ENCODE data around the gene ACOX1.
A peak's percentile ranks its signal among the peaks of the same experiment; 100 is the strongest.

ACOX1 gene

GRCh38 chr17:75908201-75908600 is 70.8 kb downstream of the ACOX1 start:
- DNase-seq (ENCODE audit: low read depth) = no peak

- DNase-seq (ENCODE audit: low read depth) = no peak
Measured at GRCh38 chr17:75906143-75906884, 72.7 kb downstream of the ACOX1 start.

DNA sequence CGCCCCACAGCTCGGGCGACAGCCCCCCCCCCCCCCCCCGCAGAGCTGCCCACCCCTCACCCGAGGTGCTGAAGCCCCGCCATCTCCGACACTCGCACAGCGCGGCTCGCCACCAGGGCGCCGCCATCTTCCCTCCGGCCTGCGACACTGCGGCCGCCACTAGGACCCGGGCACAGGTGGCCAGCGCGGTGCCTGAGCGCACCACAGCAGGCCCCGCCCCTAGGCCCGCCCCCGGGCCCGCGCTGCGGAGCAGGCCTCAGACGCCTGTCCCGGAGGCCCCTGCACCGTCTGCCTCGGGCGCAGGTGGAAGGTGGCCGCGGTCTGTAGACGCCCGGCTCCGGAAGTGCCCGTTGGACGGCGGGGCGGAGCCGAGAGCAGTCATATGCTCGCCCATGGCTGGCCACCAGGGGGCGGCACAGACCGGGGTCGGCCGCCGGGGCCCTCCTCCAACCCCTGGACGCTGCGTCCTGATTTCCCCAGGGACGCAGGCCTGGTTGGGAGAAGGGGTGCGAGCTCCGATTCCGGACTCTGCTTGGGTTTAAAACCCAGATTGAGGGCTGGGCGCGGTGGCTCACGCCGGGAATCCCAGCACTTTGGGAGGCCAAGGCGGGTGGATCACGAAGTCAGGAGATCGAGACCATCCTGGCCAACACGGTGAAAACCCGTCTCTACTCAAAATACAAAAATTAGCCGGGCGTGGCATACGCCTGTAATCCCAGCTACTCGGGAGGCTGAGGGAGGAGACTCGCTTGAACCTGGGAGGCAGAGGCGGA is 74.0 kb downstream of the ACOX1 start, which contains the start of gene MRPL38:
TSS of gene MRPL38 (minus strand) at position 136 of the 773 bp plus-strand sequence. CDS start at position 127, 9 bp downstream.
- DNase-seq (ENCODE audit: low read depth) = peak; percentile 47

- DNase-seq (ENCODE audit: low read depth) = no peak
Measured at GRCh38 chr17:75902406-75902805, 76.6 kb downstream of the ACOX1 start.

DNA sequence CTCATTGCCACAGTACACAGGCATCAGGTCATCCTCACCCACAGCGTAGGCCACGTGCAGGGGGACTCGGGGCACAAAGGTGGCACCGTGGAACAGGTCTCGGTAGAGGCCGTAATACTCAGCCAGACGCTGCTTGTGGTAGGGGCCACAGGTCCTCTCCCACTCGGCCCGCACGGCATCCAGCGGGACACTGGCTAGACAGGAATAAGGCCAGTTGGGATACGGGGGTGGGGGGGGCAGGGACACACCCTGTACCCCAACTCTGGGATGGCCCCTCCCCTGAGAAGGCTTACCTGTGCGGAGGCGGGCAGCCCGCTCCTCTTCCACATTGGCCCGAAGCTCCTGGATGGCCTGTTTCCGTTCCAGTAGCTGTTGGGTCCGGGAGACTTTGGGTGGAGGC is 77.2 kb downstream of the ACOX1 start:
- DNase-seq (ENCODE audit: low read depth) = no peak

DNA sequence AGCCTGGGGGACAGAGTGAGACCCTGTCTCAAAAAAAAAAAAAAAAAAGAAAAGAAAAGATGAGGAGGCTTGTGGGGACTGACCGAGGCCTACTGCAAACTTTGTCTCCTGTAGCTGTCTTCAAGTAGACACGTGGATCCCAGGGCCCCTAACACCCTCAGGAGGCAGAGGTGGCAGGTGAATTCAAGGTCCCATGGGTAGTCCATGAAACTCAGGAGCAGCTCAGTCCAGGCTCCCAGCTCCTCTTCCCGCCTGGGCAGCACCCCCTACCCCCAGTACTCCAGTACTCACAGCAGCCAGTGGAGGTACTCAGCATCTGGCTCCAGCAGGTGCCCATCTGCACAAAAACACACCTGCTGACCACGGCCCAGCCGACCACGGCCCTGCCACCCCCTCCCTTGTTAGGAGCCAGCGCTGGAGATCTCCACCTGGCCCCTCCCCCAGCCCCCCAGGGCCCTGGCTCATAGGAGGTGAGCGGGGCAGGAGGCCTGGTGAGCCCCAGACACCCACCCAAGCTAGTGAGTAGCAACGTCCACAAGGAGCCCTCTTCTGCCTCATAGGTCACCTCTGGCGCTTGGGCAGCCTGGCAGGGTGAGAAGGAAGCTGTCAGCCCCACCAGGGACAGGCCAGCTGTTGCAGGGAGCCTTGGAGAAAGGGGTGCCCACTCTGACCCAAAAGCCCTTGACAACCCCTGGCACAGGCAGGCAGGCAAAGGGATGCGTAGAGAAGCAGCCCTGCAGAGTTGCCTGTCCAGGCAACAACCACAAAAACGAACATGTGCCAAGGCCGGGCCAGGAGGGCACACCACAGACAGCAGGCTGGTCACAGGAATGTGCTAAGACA is 78.1 kb downstream of the ACOX1 start:
- no peak for DNase-seq (ENCODE audit: low read depth)

DNA sequence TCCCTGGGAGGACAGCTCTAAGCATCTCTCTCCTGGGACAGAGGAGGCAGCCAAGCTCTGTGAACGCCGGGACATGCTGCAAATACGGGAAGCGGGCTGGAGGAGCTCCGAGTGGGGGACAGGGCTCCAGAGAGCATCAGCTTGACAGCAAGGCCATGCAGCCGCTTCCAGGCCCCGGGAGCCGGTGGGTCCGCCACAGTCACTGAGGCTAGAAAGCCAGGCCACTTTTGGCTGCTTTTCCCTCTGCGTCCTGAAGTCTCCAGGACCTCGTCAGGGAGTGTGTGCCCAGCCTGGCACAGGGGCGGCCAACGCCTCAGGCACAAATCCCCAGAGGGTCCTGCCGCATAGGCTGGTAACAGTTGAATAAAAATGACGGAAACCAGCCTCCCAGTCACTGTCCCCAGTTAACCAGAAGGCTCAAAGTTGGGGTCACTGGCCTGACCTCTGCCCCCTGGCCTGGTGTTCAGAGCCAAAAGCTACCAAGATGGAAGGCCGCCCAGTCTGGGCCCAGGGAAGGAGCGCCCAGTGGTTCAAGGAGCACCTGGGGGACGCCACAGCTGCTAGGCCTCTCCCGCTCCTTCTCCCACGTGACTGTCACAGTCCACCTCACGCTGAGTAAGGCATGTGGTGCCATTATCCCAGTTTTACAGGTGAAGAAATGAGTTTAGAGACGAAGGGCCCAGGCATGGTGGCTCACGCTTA is 79.0 kb downstream of the ACOX1 start:
- DNase-seq (ENCODE audit: low read depth) = no peak

DNA sequence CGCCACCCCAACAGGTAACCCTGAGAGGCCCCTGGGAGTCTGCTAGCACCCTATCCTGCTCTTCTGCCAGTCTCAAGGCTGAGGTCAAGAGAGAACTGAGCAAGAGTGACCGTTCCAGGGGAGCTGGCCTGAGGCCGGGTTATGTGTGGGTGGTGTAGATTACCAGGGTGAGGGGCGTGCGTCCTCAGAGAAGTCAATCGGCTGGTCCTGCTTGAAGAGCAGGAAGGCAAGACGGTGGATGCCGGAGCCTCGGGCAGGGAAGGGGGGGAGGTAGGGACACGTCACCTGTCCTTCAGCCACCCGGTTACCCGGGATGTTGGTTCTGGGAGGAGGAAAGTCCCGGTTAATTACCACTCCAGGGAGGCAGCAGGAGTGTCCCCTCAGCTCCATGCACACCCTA is 79.6 kb downstream of the ACOX1 start:
- DNase-seq (ENCODE audit: low read depth) = no peak

GRCh38 chr17:75898791-75899190 is 80.2 kb downstream of the ACOX1 start:
- no peak for DNase-seq (ENCODE audit: low read depth)

- DNase-seq (ENCODE audit: low read depth) = no peak
Measured at GRCh38 chr17:75898065-75898464, 80.9 kb downstream of the ACOX1 start.

GRCh38 chr17:75897160-75898019 is 81.6 kb downstream of the ACOX1 start:
- no peak for DNase-seq (ENCODE audit: low read depth)

DNA sequence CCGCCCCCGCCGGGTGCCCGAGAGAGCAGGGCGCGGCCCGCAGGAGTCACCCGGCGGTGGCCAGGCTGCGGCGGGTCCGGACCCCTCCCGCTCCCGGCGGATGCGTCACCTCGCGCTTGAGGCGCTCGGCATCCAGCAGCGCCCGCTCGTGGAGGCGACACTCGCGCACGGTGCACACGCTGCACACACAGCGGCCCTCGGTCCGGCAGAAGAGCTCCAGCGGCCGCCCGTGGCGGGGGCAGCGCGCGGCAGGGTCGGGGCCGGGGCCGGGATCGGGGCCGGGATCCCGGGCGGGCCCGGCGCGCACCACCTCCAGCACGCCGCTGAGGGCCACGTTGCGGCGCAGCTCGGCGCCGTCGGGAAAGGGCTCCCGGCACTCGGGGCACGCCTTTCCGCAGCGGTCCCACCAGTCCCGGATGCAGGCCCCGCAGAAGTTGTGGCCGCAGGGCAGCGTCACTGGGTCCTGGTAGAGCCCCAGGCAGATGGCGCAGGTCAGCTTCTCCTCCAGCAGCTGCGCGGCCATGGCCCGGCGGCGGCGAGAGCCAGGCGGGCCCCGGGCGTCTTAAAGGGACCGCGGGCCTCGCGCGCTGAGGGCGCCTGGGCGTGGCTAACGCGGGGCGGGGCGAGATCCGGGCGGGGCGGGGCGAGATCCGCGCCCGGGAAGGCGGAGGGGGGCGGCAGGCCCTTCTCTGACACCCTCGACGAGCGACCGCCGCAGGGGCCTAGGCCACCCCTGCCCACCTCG is 82.4 kb downstream of the ACOX1 start, which contains the start of gene TRIM65:
TSS of gene TRIM65 (minus strand) at position 537 of the 745 bp plus-strand sequence. CDS start at position 523, 14 bp downstream.
- no peak for DNase-seq (ENCODE audit: low read depth)

DNA sequence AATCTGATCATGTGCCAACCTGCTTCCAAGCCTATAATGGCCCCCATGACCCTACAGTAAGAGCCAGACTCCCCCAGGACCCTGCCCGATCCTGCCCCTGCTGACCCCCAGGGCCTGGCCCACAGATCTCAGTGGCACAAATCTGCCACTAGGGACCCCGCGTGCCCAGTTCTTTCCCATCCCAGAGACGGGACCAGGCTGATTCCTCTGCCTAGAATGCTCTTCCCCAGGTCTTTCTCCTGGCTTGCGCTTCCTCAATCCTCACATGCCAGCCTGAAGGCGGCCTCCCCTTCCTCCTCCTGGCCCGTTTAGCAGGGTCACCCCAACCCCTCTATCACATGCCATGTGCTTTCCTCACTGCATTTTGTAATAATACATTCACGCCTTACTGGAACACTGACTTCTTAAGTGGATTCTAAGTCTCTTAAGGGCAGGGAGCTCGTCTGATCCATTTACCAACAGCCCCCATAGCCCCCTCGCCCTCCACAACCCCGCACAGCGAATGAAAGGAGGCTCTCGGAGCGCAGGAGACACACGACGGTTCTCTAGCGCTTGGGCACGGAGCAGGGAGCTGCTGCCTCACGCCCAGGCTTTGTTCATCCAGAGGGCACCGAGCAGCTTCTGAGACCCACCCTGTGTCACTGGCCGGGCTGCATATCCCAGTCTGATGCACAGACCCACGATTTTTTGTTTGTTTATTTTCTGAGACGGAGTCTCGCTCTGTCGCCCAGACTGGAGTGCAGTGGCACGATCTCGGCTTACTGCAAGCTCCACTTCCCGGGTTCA is 83.4 kb downstream of the ACOX1 start:
- no peak for DNase-seq (ENCODE audit: low read depth)

DNA sequence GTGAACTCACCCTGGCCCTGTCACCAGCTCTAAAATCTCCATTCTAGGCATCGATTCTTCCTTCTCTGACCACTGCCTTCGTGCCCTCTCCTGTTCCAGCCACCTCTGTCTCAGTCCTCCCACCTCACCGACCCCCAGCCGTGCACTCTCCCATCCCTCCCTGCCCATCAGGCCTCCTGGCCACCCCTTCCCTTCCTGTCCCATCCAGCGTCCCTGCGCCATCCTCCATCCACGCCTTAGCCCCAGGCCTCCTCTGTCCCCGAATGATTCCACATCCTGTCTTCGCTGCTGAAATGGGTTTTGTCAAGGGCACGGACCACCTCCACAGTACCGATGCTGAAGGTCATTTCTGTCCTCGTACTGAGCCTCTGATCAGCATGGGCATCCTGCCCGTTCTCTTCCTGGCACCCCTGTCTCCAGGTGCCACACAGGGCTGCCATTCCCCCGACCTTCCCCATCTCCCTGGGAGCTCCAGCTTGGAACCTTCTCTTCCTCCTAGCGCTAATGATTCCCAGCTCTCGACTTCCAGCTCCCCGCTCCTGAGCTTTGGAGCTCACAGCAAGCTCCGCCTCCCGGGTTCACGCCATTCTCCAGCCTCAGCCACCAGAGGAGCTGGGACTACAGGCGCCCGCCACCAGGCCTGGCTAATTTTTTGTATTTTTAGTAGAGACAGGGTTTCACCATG is 84.8 kb downstream of the ACOX1 start:
- DNase-seq (ENCODE audit: low read depth) = no peak

DNA sequence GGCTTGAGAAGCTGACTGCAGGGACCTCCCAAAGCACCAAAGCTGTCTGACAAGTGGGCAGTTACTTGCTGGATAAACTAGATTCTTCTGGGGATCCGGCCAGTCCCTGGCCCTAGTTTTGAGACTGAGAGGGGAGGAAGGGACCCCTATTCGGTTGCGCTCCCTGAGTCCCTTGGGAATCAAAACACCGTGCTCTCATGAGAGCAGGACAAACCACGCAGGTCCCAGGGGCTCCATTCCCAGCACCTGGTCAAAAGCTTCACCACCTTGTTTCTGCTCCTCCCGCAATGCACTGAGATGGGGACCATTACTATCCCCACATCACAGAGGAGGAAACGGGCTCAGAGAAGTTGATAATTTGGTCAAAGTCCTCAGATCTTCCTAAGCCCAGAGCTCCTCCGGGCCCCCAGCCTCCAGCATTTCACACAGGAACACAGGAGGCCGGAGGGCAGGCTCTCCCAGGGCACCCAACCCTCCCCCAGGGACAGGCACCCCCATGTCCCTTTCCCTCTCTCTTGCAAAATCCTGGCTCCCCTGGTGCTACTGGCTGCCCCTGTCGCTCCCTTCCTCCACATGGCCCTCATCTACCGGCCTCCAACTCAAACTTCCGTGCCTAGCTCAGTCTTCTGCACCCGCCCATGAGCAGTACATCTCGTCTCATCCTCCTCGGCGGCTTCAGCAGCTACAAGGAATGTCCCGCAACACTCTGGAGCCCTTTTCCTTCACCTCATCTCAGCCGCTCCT is 85.5 kb downstream of the ACOX1 start:
- no peak for DNase-seq (ENCODE audit: low read depth)

DNA sequence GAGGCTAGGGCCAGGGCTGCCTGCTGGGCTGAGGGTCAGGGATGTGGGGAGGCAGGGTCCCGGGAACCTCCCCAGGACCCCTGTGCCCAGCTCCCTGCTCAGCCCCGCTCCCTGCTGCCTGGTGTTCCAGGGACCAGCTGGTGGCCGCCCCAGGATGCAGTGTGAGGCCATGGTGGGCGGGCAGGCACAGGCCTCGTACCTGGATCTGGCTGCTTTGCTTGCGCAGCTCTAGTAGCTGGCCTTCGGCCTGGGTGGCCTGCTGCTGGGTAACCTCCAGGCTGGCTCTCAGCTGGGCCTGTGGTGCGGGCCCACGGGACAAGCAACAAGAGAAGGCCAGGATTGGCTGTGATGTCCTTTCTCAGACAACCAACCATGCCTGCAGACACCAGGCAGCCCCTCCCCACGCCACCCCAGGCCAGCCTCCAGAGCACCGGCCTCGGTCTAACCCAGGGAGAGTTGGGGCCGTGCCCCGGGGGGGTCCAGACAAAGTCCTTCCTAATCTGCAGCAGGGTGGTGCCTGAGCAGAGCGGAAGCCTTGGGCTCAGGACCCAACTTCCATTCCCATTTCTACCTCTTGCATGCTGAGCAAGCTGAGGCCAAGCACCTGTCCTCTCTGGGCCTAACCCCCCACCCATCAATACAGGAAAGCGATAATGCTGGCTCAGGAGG is 86.3 kb downstream of the ACOX1 start:
- no peak for DNase-seq (ENCODE audit: low read depth)
